ENCODE data around the gene CLTB.

The CLTB gene

DNA sequence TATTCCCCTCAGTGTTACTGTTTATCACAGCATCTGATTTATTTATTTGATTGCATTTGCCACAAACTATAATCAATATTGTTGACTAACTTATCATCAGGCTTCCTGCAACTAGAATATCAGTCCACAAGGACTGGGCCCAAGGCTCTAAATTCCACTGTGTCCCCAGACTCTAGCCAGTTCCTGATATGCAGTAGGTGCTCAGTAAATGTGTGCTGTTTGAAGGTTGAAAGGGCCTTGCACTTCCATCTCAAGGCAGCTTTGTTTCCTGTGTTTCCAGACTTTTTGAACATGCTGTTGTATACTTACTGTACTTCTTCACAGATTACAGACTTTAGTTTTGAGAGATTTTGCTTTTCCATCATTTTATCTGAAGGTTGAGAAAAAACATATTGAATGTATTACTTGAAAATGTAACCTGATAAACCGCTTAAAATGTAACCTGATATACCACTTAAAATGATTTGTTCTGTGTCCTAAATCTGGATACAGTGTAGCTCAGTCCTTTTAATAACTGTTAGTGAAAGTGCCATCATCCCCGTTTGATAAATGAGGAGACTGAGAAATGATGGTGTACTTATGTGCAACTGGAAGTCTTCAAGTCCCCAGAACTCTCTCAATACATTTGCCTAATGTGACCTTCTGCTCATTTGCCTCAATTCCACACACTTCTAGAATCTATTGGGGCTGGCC, 73.4 kb downstream of the CLTB start:
- DNase-seq, result no peak

Measured in NCI-H1048 (cell line).